ENCODE measurements around the gene CHD9NB.

The CHD9NB gene

DNA sequence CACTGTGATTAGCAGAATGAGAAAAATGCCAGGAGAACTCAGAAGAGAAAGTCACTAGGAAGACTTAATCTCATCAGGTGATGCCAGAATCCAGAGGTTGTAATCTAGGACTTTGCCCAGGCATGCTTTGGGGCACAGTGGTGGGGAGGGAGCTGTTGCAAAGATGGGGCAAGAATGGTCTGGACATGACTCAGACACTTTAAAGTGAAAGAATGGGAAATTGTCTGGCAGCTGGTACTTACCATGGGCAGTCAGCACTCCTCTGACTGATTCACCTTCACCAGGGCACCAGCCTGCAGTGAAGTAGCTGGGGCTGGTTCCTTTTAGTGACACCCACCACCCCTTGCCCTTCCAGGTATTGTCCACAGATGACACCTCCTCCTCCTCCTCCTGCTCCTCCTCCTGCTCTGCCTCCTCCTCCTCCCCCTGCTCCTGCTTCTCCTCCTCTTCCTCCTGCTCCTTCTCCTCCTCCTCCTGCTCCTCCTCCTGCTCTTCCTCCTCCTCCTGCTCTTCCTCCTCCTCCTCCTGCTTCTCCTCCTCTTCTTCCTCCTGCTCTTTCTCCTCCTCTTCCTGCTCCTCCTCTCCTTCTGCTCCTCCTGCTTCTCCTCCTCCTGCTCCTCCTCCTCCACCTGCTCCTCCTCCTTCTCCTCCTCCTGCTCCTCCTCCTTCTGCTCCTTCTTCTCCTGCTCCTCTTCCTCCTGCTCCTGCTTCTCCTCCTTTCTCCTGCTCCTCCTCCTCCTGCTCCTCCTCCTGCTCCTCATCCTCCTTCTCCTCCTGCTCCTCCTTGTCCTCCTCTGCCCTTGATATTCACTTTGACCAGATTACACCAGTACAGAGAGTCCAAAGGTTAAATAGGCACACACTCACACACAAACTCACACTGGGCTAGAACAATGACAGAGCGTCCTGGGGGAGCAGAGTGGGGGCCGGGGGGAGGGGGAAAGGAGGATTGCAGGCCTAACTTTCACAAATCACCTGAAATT lies at the start of gene CHD9NB:
TSS of gene CHD9NB (minus strand) at position 379 of the 983 bp plus-strand sequence. CDS start 8,739 bp downstream, outside the sequence.
- H3K9ac ChIP-seq = no peak within 1 kb of the TSS
- H3K4me1 ChIP-seq = peaks cover 39% of the 10 kb centered on the region
- no peak for TF ChIP-seq Cebpa-rat (IDR thresholded peaks at IDR 0.05)
- no peaks in the 10 kb centered on the region for H4K20me1 ChIP-seq
- no peak within 1 kb of the TSS for H3K4me3 ChIP-seq
- H3K4me2 ChIP-seq = peak within 1 kb of the TSS; percentile 45
- no peaks in the 10 kb centered on the region for H3K36me3 ChIP-seq
- H3K27me3 ChIP-seq = no peaks in the 10 kb centered on the region
- 0 out of 2 replicates have a peak within 1 kb of the TSS, but pooled peaks have one; percentile 20 for H3K27ac ChIP-seq
- H3K9me3 ChIP-seq = no peaks in the 10 kb centered on the region

DNA sequence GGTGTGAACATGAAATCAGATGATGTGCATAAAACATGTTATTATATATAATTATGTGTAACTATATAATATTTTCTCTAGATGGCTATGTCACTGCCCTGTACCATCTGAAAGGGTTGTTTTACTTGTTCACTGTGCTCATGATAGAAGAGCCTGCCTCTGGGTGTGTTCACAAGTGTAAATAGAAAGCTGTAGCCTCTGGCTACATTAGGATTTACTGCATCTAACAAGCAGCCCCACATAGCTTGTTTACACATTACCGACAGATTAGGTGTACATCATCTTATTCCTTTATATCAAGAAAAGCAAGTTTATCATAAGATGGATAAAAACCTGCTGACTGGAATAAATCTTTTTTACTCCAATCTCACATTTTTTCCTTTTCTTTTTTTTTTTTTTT lies 48.2 kb upstream of the CHD9NB start:
- peaks cover 5% of the 10 kb centered on the region for H3K36me3 ChIP-seq
- peaks cover 54% of the 10 kb centered on the region for H3K4me1 ChIP-seq
- peak overlapping the region; percentile 94 for H3K27ac ChIP-seq
- no peaks in the 10 kb centered on the region for H3K9me3 ChIP-seq
- H3K27me3 ChIP-seq = no peaks in the 10 kb centered on the region
- peak overlapping the region; percentile 84; the same call in 1 of the 2 replicates for H3K9ac ChIP-seq
- no peak overlapping the region for H3K4me3 ChIP-seq
- no peaks in the 10 kb centered on the region for H4K20me1 ChIP-seq
- TF ChIP-seq Cebpa-rat (IDR thresholded peaks at IDR 0.05) = no peak
- peak overlapping the region; percentile 97 for H3K4me2 ChIP-seq

DNA sequence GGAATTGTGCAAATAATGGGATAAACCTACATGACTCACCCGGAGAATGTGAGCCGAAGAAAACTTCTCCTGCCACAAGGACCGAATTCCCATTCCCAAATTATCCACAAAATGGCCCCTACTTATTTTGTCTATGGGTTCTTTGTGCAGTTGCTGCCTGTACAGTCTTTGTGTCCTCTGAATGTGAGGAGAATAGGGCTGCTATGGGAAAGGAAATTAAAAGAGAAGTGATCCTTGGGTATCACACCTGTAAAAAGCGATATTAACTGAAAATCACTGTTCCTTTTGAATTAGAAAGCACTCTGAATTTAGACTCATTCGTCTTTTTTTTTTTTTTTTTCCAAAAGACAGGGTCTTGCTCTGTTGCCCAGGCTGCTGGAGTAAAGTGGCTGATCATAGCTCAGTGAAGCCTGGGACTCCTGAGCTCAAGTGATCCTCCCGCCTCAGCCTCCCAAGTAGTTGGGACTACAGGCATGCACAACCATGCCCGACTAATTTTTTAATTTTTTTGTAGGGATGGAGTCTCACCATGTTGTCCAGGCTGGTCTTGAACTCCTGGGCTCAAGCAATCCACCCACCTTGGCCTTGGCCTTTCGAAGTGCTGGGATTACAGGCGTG lies 47.5 kb upstream of the CHD9NB start:
- H3K27me3 ChIP-seq = no peaks in the 10 kb centered on the region
- peak overlapping the region; percentile 69 for H3K4me3 ChIP-seq
- peak overlapping the region; percentile 84 for H3K9ac ChIP-seq
- H3K4me2 ChIP-seq = peak overlapping the region; percentile 97
- TF ChIP-seq Cebpa-rat (IDR thresholded peaks at IDR 0.05) = no peak
- H4K20me1 ChIP-seq = no peaks in the 10 kb centered on the region
- peak overlapping the region; percentile 94 for H3K27ac ChIP-seq
- no peaks in the 10 kb centered on the region for H3K9me3 ChIP-seq
- H3K36me3 ChIP-seq = no peaks in the 10 kb centered on the region
- H3K4me1 ChIP-seq = peaks cover 54% of the 10 kb centered on the region

DNA sequence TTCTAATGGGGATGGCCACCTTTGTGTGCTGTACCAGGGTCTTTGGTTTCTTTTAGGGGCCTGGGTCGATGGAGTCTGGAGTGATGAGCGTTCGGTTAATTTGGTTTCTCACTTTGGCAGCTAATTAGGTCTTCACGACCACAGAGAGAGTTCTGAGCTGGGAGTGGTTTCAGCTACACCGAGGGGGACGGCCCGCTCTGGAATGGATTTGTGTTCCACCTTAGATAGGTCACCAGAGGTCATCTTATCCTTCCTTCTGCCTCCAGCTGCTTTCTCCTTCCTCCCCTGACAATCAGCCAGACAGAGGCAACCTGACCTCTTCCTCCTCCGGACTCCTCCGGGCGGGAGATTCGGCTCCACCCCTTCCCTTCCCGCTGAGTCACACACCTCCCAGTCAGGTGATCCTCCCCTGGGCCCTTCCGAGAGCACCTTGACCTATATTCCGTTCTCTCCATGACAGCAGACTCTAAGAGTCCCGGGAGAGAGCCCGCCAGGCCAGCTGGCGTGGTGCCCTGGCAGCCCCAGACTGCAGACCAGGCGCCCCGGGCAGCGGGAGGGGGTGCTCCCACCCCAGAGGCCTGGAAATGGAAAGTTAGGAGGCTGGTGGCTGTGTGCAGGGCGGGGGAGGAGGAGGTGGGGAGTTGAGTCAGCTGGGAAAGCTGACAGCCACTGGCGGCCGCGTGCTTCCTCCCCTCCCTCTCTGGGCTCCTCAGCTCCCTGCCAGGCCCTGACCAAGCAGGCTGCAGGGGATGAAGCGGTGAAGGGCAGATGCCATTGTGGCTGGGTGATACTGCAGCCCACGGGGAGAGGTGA lies 46.8 kb upstream of the CHD9NB start:
- Histone ChIP-seq H3K4me3 (peak overlapping the region; percentile 69), H3K4me1 (peaks cover 59% of the 10 kb centered on the region), H4K20me1 (no peaks in the 10 kb centered on the region), H3K9ac (peak overlapping the region; percentile 84), H3K36me3 (no peaks in the 10 kb centered on the region), H3K9me3 (no peaks in the 10 kb centered on the region), H3K27ac (peak overlapping the region; percentile 94), H3K4me2 (peak overlapping the region; percentile 97), H3K27me3 (no peaks in the 10 kb centered on the region)
- TF ChIP-seq Cebpa-rat (IDR thresholded peaks at IDR 0.05) = no peak

DNA sequence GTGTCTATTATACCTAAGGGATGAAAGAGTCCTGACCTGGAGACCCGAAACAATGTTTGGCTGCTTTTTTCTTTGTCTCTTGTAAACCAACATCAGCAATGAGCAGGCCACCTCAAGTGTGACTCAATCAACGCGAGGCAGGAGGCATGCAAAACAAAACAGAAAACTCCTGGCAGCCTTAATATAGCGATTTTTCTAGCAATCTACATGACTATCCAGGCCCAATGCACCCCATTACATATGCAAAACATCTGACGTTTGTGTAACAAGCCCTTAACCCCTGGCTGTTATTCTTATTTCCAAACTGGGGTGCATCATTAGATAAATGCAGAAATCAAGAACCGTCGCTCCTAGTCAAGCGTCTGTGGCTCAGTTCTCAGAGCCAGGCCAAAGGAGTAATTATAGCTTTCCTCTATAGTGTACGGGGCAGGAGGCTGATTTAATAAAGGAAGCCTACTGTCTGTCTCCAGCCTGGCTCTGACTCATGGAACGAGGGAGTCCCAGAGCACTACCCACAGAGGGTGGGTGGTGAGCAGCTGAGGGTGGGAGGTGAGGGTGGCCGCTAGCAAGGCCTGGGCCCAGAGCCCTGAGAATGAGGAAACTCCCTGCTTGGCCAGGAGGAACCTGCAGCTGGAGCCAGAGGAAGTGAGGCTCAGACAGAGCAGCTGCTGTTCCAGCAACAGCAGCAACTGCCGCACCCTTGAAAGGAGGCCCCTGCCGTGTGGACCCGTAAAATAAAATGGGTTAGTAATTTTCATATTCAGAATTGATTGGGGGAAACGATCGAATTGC lies 46.0 kb upstream of the CHD9NB start:
- Histone ChIP-seq H3K4me1 (peaks cover 67% of the 10 kb centered on the region), H4K20me1 (no peaks in the 10 kb centered on the region), H3K9me3 (no peaks in the 10 kb centered on the region), H3K9ac (peak overlapping the region; percentile 84), H3K27ac (peak overlapping the region; percentile 94), H3K36me3 (no peaks in the 10 kb centered on the region), H3K27me3 (no peaks in the 10 kb centered on the region), H3K4me3 (peak overlapping the region; percentile 69), H3K4me2 (peak overlapping the region; percentile 97)
- no peak for TF ChIP-seq Cebpa-rat (IDR thresholded peaks at IDR 0.05)

DNA sequence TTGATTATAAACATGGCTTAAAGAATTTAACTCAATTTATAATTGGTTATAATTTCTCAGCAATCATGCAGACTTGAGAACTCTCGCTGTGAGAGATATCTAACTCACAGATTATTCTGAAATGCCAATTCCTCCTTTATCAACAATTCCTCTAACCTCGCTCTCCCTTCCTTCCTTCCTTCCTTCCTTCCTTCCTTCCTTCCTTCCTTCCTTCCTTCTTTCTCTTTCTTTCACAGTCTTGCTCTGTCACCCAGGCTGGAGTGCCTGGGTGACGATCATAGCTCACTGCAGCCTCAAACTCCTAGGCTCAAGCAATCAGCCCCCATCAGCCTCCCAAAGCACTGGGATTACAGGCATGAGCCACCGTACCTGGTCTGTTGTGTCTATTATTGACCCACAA lies 44.5 kb upstream of the CHD9NB start:
- no peak overlapping the region for H3K4me3 ChIP-seq
- peak overlapping the region; percentile 97 for H3K4me2 ChIP-seq
- no peaks in the 10 kb centered on the region for H4K20me1 ChIP-seq
- no peak for TF ChIP-seq Cebpa-rat (IDR thresholded peaks at IDR 0.05)
- no peaks in the 10 kb centered on the region for H3K9me3 ChIP-seq
- H3K27ac ChIP-seq = peak overlapping the region; percentile 94
- no peaks in the 10 kb centered on the region for H3K27me3 ChIP-seq
- H3K36me3 ChIP-seq = no peaks in the 10 kb centered on the region
- H3K9ac ChIP-seq = peak overlapping the region; percentile 65
- peaks cover 82% of the 10 kb centered on the region for H3K4me1 ChIP-seq

DNA sequence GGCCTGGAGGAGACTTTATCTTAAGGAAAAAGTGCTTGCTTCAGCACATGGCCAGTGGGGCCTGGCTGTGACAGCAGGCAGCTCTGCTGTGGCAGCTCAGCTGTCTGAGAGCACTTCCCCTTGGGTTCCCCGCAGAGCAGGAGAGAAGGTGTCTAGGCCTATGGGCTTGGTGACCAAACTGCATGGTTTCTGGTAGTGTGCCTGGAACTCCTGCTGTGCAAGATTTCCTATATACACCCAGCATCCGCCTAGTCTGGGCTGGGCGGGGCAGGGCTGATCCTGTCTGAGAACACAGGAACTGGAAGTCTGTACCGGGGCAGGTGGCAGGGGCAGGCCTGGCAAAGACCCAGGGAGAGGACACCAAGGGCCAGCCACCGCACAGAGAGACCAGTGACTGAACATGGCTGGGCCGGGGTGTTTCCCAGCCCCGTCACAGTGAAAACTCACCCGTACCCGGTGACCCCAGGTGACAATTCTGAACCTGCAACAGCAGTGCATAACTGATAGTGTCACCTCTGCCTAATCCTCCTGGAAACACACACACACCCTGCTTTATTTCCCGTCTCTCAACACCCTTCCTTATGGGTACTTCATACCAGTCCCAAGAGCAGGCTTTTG lies 41.4 kb upstream of the CHD9NB start:
- H3K36me3 ChIP-seq = no peaks in the 10 kb centered on the region
- no peak for TF ChIP-seq Cebpa-rat (IDR thresholded peaks at IDR 0.05)
- H4K20me1 ChIP-seq = no peaks in the 10 kb centered on the region
- peaks cover 84% of the 10 kb centered on the region for H3K4me1 ChIP-seq
- H3K27ac ChIP-seq = peak overlapping the region; percentile 85
- peak overlapping the region; percentile 64 for H3K9ac ChIP-seq
- H3K27me3 ChIP-seq = no peaks in the 10 kb centered on the region
- H3K4me3 ChIP-seq = no peak overlapping the region
- H3K4me2 ChIP-seq = peak overlapping the region; percentile 93
- no peaks in the 10 kb centered on the region for H3K9me3 ChIP-seq

DNA sequence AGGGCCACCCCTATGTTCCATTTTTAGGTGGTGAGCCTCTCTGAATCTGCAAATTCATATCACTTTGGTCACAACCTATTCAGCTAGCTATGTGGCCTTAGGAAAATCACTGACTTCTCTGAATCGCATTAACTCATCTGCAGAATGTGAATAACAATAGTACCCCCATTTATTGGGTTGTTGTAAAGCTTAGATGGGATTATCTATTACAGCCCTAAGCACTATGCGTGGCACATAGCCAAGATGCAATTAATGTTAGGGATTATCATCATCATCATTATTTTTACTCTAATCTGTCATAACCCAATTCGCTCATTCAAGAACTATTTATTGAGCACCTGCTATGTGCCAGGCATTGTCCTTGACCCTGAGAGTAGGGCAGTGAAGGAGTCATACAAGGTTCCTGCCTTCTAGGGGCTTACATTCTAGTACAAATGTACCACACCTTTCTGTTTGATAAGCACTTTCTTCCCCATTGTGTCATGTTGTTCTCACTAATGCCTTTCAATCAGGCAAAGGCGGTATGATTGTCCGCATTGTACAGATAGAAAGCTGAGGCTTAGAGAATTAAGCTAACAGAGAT lies 40.6 kb upstream of the CHD9NB start:
- H3K9me3 ChIP-seq = no peaks in the 10 kb centered on the region
- H3K4me3 ChIP-seq = no peak overlapping the region
- no peak for TF ChIP-seq Cebpa-rat (IDR thresholded peaks at IDR 0.05)
- H3K9ac ChIP-seq = peak overlapping the region; percentile 64
- peak overlapping the region; percentile 85 for H3K27ac ChIP-seq
- H3K36me3 ChIP-seq = no peaks in the 10 kb centered on the region
- peaks cover 82% of the 10 kb centered on the region for H3K4me1 ChIP-seq
- H4K20me1 ChIP-seq = no peaks in the 10 kb centered on the region
- H3K4me2 ChIP-seq = peak overlapping the region; percentile 93
- no peaks in the 10 kb centered on the region for H3K27me3 ChIP-seq
